MCF 10A (cell line): ENCODE data around the gene HSBP1. TPM values are rescaled to one million over a fixed set of nuclear protein-coding genes. Genes with fewer than 3 reads are reported as not detected.

Experiments
- BruUV-seq: library from RNA; stranded (reverse); fragments of 400-500 nt; replicated peaks from 2 replicates; lab custom pipeline; 2021; lab: Mats Ljungman, UMichigan
- CTCF ChIA-PET: fragments of 300-600 bp; sonication (Branson Sonifier 250); formaldehyde crosslinking; extraction: SDS; loops from one replicate; lab custom pipeline; 2021; ENCODE audit warnings: antibody characterized with exemption, inconsistent platforms; lab: Yijun Ruan, JAX
- POLR2A ChIA-PET: fragments of 300-600, 350-650 bp; sonication (Branson Sonifier 250); formaldehyde crosslinking; extraction: SDS; loops from one replicate; lab custom pipeline; 2020; ENCODE audit warnings: antibody characterized with exemption, inconsistent platforms; lab: Yijun Ruan, JAX
- DNase-seq: peaks from one replicate; pipeline ENCODE4 v3.0.0-alpha.2; 2018; ENCODE audit not compliant: unreplicated experiment
- H3K27ac Mint-ChIP-seq: one replicate; pipeline ENCODE4 v1.8.0; 2022; ENCODE audit warnings: mild to moderate bottlenecking, low read depth, mixed read lengths; ENCODE audit not compliant: unreplicated experiment
- H3K27me3 Mint-ChIP-seq: one replicate; pipeline ENCODE4 v1.8.0; 2022; ENCODE audit warnings: mixed read lengths; ENCODE audit not compliant: insufficient read depth, unreplicated experiment
- H3K36me3 Mint-ChIP-seq: one replicate; pipeline ENCODE4 v1.8.0; 2022; ENCODE audit warnings: mild to moderate bottlenecking, moderate library complexity, mixed read lengths; ENCODE audit not compliant: insufficient read depth, unreplicated experiment
- H3K4me1 Mint-ChIP-seq: one replicate; pipeline ENCODE4 v1.8.0; 2022; ENCODE audit warnings: mixed read lengths; ENCODE audit not compliant: insufficient read depth, unreplicated experiment
- H3K4me3 Mint-ChIP-seq: one replicate; pipeline ENCODE4 v1.8.0; 2022; ENCODE audit warnings: mild to moderate bottlenecking, moderate library complexity, mixed read lengths; ENCODE audit not compliant: unreplicated experiment
- H3K9me3 Mint-ChIP-seq: one replicate; pipeline ENCODE4 v1.8.0; 2022; ENCODE audit warnings: mixed read lengths; ENCODE audit not compliant: unreplicated experiment
- intact Hi-C: fragments of 100-400 bp; cut with micrococcal nuclease; formaldehyde crosslinking; loops from 2 replicates; pipeline ENCODE4 v1.14.1; 2022
- total RNA-seq: library from RNA; stranded (reverse); gene quantifications from 2 replicates; pipeline ENCODE4 v1.2.3, GENCODE V29; 2022
- TF ChIP-seq, protein P1 (sequence below): fragments of 200-600 bp; IDR thresholded peaks from one replicate; pipeline ENCODE4 v1.8.0; 2022; ENCODE audit warnings: antibody characterized with exemption, mild to moderate bottlenecking; ENCODE audit not compliant: unreplicated experiment

HSBP1 gene
- total RNA-seq, 1 experiment from 2014 or later, result 101 TPM

DNA sequence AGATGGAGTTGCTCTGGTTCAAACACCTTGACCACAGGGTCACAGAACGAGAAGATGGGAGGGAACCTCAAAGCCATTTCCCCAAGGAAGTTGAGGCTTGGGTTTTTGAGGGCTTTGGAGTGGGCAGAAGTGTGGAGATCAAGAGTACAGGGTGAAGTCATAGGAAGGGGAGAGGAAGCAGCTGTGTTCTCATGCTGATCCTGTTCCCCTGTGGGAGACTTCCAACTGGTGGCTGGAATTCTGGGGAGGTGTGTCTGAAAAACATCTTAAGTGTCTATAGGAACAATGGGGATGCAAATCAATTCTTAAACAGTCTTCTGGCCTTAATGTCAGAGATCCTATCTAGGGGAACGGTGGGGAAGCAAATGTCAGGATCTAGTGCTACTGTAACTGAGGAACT lies 38.8 kb upstream of the HSBP1 start:
- no peak overlapping the region for H3K4me3 Mint-ChIP-seq
- POLR2A ChIA-PET, result no interaction called here
- H3K27me3 Mint-ChIP-seq, result no peaks in the 10 kb centered on the region
- H3K36me3 Mint-ChIP-seq, result no peaks in the 10 kb centered on the region
- H3K27ac Mint-ChIP-seq, result no peak overlapping the region
- H3K9me3 Mint-ChIP-seq, result no peaks in the 10 kb centered on the region
- CTCF ChIA-PET, result no interaction called here
- no peak for DNase-seq
- no peaks in the 10 kb centered on the region for H3K4me1 Mint-ChIP-seq
- TF ChIP-seq, protein P1, sequence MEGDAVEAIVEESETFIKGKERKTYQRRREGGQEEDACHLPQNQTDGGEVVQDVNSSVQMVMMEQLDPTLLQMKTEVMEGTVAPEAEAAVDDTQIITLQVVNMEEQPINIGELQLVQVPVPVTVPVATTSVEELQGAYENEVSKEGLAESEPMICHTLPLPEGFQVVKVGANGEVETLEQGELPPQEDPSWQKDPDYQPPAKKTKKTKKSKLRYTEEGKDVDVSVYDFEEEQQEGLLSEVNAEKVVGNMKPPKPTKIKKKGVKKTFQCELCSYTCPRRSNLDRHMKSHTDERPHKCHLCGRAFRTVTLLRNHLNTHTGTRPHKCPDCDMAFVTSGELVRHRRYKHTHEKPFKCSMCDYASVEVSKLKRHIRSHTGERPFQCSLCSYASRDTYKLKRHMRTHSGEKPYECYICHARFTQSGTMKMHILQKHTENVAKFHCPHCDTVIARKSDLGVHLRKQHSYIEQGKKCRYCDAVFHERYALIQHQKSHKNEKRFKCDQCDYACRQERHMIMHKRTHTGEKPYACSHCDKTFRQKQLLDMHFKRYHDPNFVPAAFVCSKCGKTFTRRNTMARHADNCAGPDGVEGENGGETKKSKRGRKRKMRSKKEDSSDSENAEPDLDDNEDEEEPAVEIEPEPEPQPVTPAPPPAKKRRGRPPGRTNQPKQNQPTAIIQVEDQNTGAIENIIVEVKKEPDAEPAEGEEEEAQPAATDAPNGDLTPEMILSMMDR, result no peak
- intact Hi-C loops, result no loop called here
- BruUV-seq, result no TSS peak

DNA sequence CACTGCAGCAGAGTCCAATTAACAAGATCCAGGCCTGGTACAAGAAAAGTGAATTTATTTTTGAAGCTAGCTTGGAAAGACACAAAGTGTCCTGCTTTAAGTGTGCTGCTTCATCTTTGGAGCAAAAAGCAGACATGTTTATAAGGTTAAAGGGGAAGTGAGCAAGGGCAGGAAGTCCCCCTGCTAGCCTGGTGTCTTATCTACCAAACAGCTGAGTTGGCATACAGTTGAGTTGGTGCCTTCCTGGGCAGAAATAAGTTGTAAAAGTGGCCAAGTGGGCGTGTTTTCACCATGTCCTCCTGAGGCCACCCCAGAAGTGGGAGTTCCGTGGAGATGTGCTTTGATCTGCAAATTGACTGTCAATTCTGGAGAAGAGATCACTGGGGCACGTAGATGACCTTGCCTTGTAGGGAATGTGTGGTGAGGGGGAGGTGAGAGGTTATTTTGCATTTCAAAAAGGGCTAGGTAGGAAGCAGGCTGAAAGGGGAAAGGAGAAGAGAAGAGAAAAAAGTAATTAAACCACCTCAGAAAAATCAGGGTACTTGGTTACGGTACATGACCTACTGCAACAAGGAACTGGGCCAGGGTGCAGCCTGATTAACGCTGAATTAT lies 38.3 kb upstream of the HSBP1 start:
- Mint-ChIP-seq H3K4me3 (no peak overlapping the region), H3K4me1 (no peaks in the 10 kb centered on the region)
- no TSS peak for BruUV-seq

DNA sequence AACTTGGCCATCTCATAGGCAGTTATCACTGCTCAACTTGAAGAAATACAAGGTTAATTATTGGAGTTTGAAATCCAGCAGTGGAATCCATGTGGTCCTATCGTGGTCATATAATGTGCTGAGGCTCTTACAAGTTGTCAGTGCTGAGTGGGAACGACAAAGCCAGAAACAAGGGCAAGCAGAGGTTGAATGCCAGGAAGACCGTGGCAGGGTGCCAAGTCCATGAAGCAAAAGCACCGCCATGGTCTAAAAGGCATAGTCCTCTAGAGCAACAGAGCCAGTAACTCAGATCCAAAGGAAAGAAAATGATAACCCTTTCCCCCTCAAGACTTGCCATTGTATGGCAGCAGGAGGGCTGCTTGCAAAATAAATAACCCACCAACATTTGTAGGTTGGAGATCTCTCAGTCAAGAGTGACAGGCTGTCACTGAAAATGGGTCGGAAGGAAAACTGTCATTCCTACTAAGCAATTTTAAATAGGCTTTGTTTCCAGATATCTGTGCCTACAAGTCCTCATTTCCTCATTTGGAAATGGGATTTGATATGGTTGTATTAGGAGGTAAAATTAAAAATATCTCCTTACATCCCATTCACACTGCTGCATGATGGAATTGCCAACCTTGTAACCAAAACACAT lies 36.4 kb upstream of the HSBP1 start:
- no peak overlapping the region for H3K4me3 Mint-ChIP-seq
- no peak for DNase-seq
- no peak overlapping the region for H3K27ac Mint-ChIP-seq
- no peaks in the 10 kb centered on the region for H3K4me1 Mint-ChIP-seq
- H3K36me3 Mint-ChIP-seq, result no peaks in the 10 kb centered on the region
- intact Hi-C loops, result no loop called here
- ChIA-PET POLR2A (no interaction called here), CTCF (no interaction called here)
- H3K27me3 Mint-ChIP-seq, result no peaks in the 10 kb centered on the region
- BruUV-seq, result no TSS peak
- TF ChIP-seq, protein P1, result no peak
- H3K9me3 Mint-ChIP-seq, result no peaks in the 10 kb centered on the region

More for the DNA sequence above, 38.3 kb upstream of the HSBP1 start:
- Mint-ChIP-seq H3K9me3 (no peaks in the 10 kb centered on the region), H3K27ac (no peak overlapping the region), H3K27me3 (no peaks in the 10 kb centered on the region), H3K36me3 (no peaks in the 10 kb centered on the region)
- POLR2A ChIA-PET, result no interaction called here
- intact Hi-C loops, result no loop called here
- TF ChIP-seq, protein P1, result no peak
- no peak for DNase-seq
- CTCF ChIA-PET, result no interaction called here

DNA sequence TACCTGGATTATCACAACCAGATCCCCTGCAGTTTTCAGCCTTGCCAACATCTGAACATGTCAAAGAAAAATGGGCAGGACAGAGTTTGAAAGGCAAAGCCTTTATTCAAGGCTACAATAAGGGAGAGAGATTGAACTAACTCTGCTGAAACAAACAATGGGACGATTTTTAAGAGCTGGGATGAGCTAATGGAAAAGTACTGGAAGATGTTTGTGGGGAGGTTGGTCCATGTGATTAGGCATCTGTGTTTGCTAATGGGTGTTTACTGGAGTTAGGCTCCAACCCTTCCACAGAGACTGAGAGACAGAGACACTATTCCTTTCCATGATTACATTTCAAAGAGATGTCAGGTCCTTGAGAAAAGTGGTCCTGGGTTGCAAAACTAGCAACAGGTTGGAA lies 35.0 kb upstream of the HSBP1 start:
- no peak overlapping the region for H3K27ac Mint-ChIP-seq
- CTCF ChIA-PET, result interaction anchor here (0.6 kb wide), 1 partner anchor 821 kb away, joined by 4 read pairs; no protein-coding TSS in a partner anchor
- DNase-seq, result no peak
- POLR2A ChIA-PET, result no interaction called here
- no peak overlapping the region for H3K4me3 Mint-ChIP-seq
- H3K27me3 Mint-ChIP-seq, result no peaks in the 10 kb centered on the region
- H3K9me3 Mint-ChIP-seq, result no peaks in the 10 kb centered on the region
- H3K4me1 Mint-ChIP-seq, result no peaks in the 10 kb centered on the region
- TF ChIP-seq, protein P1, result no peak
- intact Hi-C loops, result no loop called here
- BruUV-seq, result no TSS peak
- no peaks in the 10 kb centered on the region for H3K36me3 Mint-ChIP-seq
